Chondrocyte (in vitro differentiated cells): ENCODE results near the gene PIK3R4. TPM values are rescaled to one million over a fixed set of nuclear protein-coding genes. Genes with fewer than 3 reads are reported as not detected.

Experiments
- DNase-seq: peaks from one replicate; pipeline ENCODE4 v3.0.0; 2021; ENCODE audit warnings: mixed read lengths, low spot score
- H3K27ac Mint-ChIP-seq: one replicate; pipeline ENCODE4 v1.8.0; 2021; ENCODE audit warnings: mild to moderate bottlenecking, moderate library complexity, mixed read lengths; ENCODE audit not compliant: unreplicated experiment
- H3K27me3 Mint-ChIP-seq: 2 replicates; pipeline ENCODE4 v1.8.0; 2021; ENCODE audit warnings: low read depth, mixed read lengths
- H3K36me3 Mint-ChIP-seq: 2 replicates; pipeline ENCODE4 v1.8.0; 2021; ENCODE audit warnings: low read depth, mixed read lengths
- H3K4me1 Mint-ChIP-seq: 2 replicates; pipeline ENCODE4 v1.8.0; 2021; ENCODE audit warnings: low read depth, mild to moderate bottlenecking, mixed read lengths
- H3K4me3 Mint-ChIP-seq: one replicate; pipeline ENCODE4 v1.8.0; 2021; ENCODE audit warnings: mild to moderate bottlenecking, moderate library complexity, mixed read lengths; ENCODE audit not compliant: unreplicated experiment
- H3K9me3 Mint-ChIP-seq: 2 replicates; pipeline ENCODE4 v1.8.0; 2021; ENCODE audit warnings: low read depth, mixed read lengths
- total RNA-seq: library from RNA; stranded (reverse); gene quantifications from 3 replicates; pipeline ENCODE4 v1.2.1, GENCODE V29; 2021
- TF ChIP-seq, protein P1 (sequence below): fragments of 200-600 bp; sonication (generic); IDR thresholded peaks from 2 replicates; pipeline ENCODE4 v1.5.0; 2021; ENCODE audit warnings: antibody characterized with exemption, mild to moderate bottlenecking, moderate library complexity

The PIK3R4 gene
- total RNA-seq, 1 donor from 2014 or later = 16.9 TPM

GRCh38 chr3:130658678-130659077 is 88.0 kb downstream of the PIK3R4 start:
- Mint-ChIP-seq H3K4me3 (no peak overlapping the region), H3K4me1 (peaks cover 13% of the 10 kb centered on the region), H3K36me3 (no peaks in the 10 kb centered on the region), H3K27me3 (no peaks in the 10 kb centered on the region), H3K27ac (no peak overlapping the region), H3K9me3 (no peaks in the 10 kb centered on the region)
- TF ChIP-seq, protein P1, sequence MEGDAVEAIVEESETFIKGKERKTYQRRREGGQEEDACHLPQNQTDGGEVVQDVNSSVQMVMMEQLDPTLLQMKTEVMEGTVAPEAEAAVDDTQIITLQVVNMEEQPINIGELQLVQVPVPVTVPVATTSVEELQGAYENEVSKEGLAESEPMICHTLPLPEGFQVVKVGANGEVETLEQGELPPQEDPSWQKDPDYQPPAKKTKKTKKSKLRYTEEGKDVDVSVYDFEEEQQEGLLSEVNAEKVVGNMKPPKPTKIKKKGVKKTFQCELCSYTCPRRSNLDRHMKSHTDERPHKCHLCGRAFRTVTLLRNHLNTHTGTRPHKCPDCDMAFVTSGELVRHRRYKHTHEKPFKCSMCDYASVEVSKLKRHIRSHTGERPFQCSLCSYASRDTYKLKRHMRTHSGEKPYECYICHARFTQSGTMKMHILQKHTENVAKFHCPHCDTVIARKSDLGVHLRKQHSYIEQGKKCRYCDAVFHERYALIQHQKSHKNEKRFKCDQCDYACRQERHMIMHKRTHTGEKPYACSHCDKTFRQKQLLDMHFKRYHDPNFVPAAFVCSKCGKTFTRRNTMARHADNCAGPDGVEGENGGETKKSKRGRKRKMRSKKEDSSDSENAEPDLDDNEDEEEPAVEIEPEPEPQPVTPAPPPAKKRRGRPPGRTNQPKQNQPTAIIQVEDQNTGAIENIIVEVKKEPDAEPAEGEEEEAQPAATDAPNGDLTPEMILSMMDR = no peak
- DNase-seq = no peak

DNA sequence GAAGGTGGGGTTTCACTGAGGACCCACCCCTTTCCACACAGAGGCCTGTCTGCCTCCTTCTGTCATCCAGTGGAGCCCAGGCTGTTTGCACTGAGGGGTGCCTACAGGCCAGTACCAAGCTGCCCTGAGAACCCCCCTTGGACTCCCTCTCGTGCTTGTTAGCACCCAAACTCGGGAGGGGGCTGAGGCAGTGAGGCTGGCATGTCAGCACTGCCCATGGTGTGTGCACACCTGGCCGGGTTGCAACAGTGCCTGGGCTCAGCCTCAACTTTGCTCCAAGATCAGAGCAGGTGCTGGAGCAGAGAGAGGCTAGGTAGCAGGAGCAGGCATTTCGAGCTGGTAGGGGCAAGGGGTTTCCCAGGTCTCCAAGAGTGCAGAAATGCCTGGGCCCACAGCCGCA is 90.0 kb downstream of the PIK3R4 start:
- H3K27ac Mint-ChIP-seq = no peak overlapping the region
- TF ChIP-seq, protein P1 = no peak
- H3K36me3 Mint-ChIP-seq = no peaks in the 10 kb centered on the region

DNA sequence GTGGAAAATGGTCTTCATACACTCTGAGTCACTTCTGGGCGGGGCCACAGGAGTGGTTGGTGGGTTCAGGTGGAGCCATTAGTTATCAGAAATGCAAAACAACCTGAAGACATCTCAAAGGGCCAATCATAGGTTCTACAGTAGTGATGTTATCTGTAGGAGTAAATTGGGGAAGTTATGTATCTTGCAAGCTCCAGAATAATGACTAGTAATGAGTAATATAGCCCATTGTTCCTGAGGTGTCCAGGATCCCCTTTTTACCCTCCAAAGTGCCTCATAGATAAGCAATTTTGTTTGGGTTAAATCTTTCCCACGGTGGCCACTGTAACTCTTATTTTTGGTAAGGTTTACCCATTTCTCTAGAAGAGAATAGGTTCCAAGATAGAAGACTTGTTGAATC is 91.7 kb downstream of the PIK3R4 start:
- TF ChIP-seq, protein P1 = no peak
- H3K27ac Mint-ChIP-seq = no peak overlapping the region
- no peak for DNase-seq
- H3K27me3 Mint-ChIP-seq = no peaks in the 10 kb centered on the region
- H3K4me1 Mint-ChIP-seq = peaks cover 10% of the 10 kb centered on the region
- no peak overlapping the region for H3K4me3 Mint-ChIP-seq
- H3K9me3 Mint-ChIP-seq = no peaks in the 10 kb centered on the region
- no peaks in the 10 kb centered on the region for H3K36me3 Mint-ChIP-seq

More for the DNA sequence above, 90.0 kb downstream of the PIK3R4 start:
- Mint-ChIP-seq H3K9me3 (no peaks in the 10 kb centered on the region), H3K27me3 (no peaks in the 10 kb centered on the region), H3K4me3 (no peak overlapping the region), H3K4me1 (peaks cover 13% of the 10 kb centered on the region)
- DNase-seq = no peak

DNA sequence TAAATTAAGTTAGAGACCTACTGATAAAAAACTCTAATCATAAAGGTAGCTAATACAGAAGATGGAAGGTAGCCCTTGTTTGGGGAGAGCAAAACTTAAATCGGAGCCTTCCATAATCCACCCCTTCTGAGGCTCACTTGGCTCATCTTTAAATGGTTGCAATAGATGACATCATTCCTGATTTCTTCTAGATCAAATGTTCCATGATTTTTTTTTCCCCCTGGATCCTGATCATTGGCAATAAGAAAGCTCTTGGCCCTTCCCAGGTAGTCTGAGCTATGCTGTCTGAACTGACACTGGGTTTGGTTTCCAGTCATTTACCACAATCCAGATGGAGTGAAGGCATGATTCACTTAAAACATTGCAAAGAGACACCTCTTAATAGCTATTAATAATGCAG is 92.5 kb downstream of the PIK3R4 start:
- H3K4me1 Mint-ChIP-seq = peaks cover 10% of the 10 kb centered on the region

DNA sequence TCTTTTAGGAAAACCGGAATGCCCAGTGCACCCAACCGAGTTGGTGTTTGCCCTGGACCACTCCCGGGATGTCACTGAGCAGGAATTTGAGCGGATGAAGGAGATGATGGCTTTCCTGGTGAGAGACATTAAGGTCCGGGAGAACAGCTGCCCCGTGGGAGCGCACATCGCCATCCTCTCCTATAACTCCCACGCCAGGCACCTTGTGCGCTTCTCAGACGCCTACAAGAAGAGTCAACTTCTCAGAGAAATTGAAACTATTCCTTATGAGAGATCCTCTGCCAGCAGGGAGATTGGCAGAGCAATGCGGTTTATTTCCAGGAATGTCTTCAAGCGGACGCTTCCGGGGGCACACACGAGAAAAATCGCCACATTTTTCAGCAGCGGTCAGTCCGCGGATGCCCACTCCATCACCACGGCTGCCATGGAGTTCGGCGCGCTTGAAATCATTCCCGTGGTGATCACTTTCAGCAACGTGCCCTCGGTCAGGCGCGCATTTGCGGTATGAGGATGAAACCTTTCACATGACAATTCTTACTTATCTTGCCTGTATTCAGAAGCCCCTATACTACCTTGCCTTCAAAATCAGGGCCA is 97.5 kb downstream of the PIK3R4 start:
- Mint-ChIP-seq H3K4me3 (no peak overlapping the region), H3K36me3 (no peaks in the 10 kb centered on the region)
- DNase-seq = no peak

More for the DNA sequence above, 92.5 kb downstream of the PIK3R4 start:
- Mint-ChIP-seq H3K4me3 (no peak overlapping the region), H3K27ac (no peak overlapping the region), H3K27me3 (no peaks in the 10 kb centered on the region), H3K36me3 (no peaks in the 10 kb centered on the region), H3K9me3 (no peaks in the 10 kb centered on the region)
- no peak for DNase-seq
- TF ChIP-seq, protein P1 = no peak

More for the DNA sequence above, 97.5 kb downstream of the PIK3R4 start:
- H3K27ac Mint-ChIP-seq = no peak overlapping the region
- H3K9me3 Mint-ChIP-seq = no peaks in the 10 kb centered on the region
- H3K27me3 Mint-ChIP-seq = no peaks in the 10 kb centered on the region
- no peaks in the 10 kb centered on the region for H3K4me1 Mint-ChIP-seq
- TF ChIP-seq, protein P1 = no peak
